NCI-H1092 treated with DMSO at 0.1 percent for 48 hours (cell line): ENCODE measurements around the gene GPRASP2.

Experiments
- DNase-seq: peaks from one replicate; lab custom pipeline; 2025; lab: John Stamatoyannopoulos, UW

The GPRASP2 gene

DNA sequence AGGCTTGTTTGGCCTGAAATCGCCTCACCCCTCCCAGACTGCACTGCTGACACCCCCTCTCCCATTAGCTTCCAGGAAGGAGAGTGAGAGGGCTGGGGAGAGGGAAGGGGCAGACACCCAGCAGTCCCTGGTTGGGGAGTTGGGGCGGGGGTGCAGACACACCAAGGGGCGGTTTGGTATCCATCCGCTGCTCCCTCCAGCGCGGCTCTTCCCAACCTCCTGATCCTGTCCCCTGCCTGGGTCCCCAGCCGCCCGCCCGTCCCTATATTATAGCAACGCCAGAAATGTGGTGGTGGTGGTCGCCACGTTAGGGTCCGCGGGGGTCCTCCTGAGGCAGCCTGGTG is 33.2 kb downstream of the GPRASP2 start:
- DNase-seq = no peak

GRCh38 chrX:102745857-102746584 is 33.8 kb downstream of the GPRASP2 start:
- no peak for DNase-seq

- no peak for DNase-seq
These were observed 53.0 kb downstream of the GPRASP2 start for GRCh38 chrX:102765217-102765616.

DNA sequence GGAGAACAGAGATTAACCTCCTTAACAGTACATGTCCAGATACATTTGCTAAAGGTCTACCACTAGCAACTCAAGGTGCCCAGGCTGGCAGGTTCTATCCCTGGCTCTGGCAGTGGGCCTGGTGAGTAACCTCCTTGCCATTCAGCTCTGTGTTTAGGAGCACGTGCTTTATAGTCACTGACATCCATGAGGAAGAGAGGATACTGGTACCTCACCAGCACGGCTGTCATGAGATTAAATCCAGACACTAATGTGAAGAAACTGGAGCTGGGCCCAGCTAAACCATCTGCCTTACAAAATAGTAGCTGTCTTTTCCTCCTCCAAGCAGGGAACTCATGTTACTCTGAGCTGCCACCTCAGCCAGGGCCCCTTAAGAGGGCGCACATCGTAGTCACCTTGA is 53.6 kb downstream of the GPRASP2 start:
- DNase-seq = no peak

GRCh38 chrX:102767287-102767686 is 55.0 kb downstream of the GPRASP2 start:
- DNase-seq = no peak
